GM12892 (cell line): ENCODE measurements around the gene NME5.

Source experiments
- DNase-seq: peaks from one replicate; pipeline ENCODE4 v3.0.0; 2011; ENCODE audit not compliant: insufficient read length
- FAIRE-seq: peaks from 2 replicates; lab custom pipeline; 2011; peaks lifted over from hg19 to GRCh38; lab: Jason Lieb, UNC
- POLR2A ChIP-seq: IDR thresholded peaks from 2 replicates; pipeline ENCODE4 v1.6.1; 2011; ENCODE audit warnings: low read depth, low read length, control low read depth
- POLR2AphosphoS5 ChIP-seq: IDR thresholded peaks from 2 replicates; pipeline ENCODE4 v1.6.1; 2011; ENCODE audit warnings: low read depth, low read length, control low read depth
- TAF1 ChIP-seq: IDR thresholded peaks from 2 replicates; pipeline ENCODE4 v1.6.1; 2011; ENCODE audit warnings: low read depth, mild to moderate bottlenecking, control low read depth, low read length, borderline replicate concordance

The NME5 gene

DNA sequence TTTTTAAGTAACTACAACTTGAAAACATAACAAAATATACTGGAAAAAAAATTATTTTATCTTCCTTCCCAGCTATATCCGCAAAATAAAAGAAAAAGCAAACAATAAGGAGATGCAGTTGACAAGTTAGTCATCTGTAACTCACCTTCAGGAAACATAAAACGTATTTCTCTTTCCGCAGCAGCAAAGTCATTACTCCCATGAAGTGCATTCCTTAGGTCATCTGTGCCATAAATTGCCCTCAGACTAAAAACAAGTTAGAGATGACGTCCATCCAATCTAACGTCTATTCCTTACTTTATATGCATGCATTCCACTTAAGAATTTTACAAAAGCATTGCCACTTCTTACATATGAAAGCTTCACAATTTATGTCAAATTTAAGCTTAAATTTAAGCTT, 10.9 kb downstream of the NME5 start:
- FAIRE-seq (no peak), DNase-seq (no peak)
- no peak for TF ChIP-seq POLR2AphosphoS5
- no peak for TF ChIP-seq TAF1
- no peak for TF ChIP-seq POLR2A

DNA sequence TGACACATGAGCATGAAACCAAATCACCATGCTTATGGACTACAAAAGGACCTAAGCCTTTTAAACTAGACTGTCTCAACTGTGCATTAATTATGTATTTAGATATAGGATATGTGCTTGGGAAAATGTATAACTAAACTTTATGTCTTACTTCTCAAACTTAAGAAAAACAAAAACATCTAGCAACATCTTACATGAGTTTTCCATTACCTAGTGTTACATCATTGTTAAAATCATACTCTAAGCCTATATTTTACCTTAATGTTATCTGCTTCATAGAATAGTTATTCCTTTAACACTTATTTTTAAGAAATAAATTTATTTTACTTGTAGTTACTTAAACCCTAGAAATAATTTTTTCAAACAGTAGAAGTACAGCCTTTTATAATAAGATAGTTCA, 24.0 kb downstream of the NME5 start:
- DNase-seq (no peak), FAIRE-seq (no peak)
- TF ChIP-seq TAF1 (no peak), POLR2AphosphoS5 (no peak), POLR2A (no peak)

DNA sequence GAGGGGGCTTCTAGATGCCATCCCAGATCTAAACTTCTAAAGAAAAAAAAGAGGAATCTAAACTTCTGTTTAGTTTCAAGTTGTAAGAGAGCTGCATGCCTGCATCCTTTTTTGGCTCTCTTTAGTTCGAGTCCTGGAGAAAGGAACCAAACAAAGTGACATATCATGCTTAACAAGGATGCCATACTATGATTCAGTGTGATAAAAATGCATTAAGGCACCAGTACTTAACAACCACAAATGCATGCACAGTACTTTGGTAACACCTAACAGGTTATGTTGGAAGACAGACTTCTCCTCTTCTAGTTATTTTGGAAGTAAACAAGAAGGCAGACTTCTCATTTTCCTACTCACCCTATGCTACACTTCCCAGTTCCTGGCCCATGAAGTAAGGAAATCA, 27.3 kb downstream of the NME5 start:
- FAIRE-seq (no peak), DNase-seq (no peak)
- no peak for TF ChIP-seq POLR2AphosphoS5
- TF ChIP-seq TAF1 = no peak
- TF ChIP-seq POLR2A = no peak

DNA sequence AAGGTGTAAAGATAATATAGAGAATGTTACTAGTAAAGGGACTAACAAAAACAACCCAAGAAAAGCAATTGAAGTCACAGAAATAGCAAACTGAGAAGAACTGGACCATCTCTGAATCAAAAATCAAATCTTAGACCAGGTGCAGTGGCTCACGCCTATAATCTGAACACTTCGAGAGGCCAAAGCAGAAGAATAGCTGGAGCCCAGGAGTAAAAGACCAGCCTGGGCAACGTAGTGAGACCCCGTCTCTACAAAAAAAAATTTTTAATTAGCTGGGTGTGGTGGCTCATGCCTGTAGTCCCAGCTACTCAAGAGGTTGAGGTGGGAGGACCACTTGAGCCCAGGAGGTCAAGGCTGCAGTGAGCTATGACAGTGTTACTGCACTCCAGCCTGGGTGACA, 28.0 kb downstream of the NME5 start:
- TF ChIP-seq POLR2A (no peak), TAF1 (no peak), POLR2AphosphoS5 (no peak)
- FAIRE-seq (no peak), DNase-seq (no peak)

DNA sequence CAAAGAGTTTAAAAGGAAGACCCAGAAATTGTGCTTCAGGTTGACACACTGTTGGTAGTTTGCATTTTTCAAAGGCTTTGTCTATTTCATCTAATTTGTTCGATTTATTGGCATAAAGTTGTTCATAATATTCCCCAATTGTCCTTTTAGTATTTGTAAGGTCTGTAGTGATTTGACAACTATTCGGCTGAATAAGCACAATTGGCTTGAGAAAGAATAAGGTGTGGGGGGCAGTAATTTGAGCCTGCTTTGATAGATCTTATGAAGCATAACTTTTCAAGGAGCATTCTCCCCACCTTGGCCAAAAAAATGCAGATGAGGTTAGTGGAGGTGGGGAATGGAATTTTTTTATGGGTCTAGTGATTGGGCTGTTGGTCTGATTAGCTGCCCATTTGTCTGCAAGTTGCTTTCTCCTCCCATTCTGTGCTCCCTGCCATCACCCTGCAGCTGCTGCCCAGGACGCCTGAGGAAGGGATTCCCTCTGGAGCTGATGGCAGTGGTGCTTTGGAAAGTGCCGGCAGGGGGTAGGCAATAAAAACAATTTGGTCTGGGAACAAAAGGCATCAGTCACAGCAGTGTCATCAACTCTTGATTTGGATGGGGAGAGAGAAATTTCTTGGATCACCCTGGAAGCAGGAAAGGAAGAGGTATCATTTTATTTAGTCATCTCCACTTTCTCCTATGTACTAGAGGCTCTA, 28.8 kb downstream of the NME5 start:
- DNase-seq (no peak), FAIRE-seq (no peak)
- TF ChIP-seq TAF1 (no peak), POLR2AphosphoS5 (no peak), POLR2A (no peak)

DNA sequence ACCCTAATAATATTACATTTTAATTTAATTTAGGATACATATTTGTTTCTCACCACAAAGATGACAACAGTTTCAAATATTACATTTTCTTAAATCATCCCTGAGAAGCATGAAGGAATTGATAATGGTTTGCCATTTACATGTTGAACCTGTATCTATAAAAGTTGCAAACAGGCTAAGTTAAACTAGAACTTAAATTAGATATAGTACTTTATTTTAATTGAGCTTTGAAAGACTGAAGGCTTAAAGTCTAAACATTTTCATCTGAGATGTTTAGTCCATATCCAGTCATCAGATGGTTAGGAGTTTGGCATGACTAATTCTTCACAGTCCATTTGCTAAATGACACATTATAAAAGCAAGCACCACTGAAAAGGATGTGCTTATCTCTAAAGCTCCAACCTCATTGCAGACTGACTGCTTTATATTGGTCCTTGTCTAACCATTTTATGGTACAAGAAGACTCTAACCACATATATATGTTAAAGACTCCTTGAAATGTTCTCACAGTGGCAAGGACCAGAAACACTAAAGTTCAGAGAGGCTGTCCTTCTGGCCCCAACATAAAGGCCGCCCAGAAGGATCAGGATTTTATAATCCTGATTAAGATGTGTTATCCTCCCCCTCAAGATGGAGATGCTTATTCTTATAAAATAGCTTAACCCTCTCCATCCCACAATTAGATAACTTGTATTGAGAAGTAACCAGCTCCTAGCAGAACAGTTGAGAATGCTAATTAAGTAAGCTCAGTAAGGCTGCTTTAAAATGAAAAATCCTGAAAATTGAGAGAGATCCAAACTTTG, 29.6 kb downstream of the NME5 start:
- no peak for DNase-seq
- FAIRE-seq = no peak
- no peak for TF ChIP-seq POLR2A
- no peak for TF ChIP-seq POLR2AphosphoS5
- no peak for TF ChIP-seq TAF1

DNA sequence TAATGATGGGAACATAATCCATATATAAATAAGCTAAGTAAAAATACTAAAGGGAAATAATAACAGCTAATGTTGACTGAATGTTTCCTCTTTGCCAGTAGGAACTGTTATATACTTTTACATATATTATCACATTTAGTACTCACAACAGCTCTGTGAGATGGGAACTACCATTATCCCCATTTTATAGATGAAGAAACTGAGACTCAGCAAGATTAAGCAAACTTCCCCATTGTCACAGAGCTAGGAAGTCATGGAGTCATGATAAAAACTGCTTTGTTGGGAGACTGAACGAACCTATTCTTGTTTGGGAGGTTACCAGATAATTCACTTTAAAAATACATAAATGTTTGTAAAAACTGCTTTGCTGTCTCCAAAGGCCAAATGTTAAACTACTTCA, 32.0 kb downstream of the NME5 start:
- no peak for FAIRE-seq
- no peak for TF ChIP-seq POLR2A
- no peak for TF ChIP-seq TAF1
- TF ChIP-seq POLR2AphosphoS5 = no peak
- no peak for DNase-seq

DNA sequence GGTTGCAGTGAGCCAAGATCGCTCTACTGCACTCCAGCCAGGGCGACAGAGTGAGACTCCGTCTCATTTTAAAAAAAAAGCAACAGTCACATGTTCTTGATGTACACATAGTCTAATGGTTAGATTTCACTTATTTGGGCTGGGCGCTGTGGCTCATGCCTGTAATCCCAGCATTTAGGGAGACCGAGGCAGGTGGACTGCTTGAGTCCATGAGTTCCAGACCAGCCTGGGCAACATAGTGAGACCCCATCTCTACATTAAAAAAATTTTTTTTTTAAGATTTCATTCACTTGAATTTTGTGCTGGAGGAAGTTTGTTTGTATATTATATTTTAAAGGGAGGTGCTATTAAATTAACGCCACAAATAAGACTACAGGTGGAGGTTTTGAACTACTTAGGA, 33.5 kb downstream of the NME5 start:
- no peak for TF ChIP-seq POLR2AphosphoS5
- no peak for DNase-seq
- no peak for FAIRE-seq

DNA sequence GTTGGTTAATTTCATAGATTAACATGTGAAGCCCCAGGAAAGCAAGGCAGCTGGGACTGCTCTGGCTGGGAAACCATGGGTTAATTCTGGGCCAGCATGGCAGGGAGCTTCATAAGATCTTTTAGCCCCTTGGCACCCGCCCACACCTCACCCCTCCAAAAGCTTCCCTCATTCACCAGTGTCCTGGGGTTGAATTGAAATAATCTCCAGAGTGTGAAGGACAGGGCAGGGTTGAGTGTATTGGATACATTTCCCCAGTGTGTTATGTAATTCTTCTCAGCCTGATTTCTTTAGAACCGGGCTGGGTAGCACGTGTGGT, 36.0 kb downstream of the NME5 start:
- no peak for DNase-seq
- FAIRE-seq = no peak
- TF ChIP-seq POLR2AphosphoS5 = no peak
- no peak for TF ChIP-seq POLR2A
- no peak for TF ChIP-seq TAF1

DNA sequence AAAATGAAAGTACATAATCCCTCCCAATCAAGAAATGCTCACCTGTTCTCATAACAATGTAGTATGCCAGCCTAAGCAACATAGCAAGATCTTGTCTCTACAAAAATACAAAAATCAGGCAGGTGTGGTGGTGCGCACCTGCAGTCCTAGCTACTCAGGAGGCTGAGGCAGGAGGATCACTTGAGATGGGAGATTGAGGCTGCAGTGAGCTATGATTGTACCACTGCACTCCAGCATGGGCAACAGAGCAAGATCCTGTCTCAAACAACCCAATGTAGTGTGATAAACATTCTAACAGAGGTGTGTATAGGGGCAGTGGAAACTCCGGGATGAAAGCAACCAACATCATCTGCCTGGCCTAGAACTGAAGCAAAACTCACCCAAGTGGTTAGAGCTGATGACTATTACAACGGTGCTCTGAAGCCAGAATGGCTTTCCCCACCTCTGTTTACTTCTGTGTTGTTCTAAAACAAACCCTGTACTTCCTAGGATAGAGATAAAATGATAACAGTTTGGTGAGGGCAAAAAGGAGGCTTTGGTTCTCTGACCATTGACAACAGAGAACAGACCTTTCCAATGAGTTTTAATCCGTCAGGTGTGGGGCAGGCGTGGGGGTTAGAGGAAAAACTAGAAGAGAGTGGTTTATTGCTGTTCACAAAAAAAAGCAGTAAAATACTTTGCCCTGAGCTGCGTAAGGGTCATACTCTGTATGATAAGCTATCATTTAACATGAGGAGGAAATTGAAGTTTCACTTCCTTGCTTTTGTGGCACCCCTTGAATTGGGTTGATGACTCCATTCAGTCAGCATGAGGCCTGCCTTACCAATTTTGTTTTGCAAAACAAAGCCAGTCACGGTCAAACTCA, 36.5 kb downstream of the NME5 start:
- no peak for TF ChIP-seq POLR2A
- no peak for TF ChIP-seq TAF1
- TF ChIP-seq POLR2AphosphoS5 = no peak
- FAIRE-seq (no peak), DNase-seq (no peak)

DNA sequence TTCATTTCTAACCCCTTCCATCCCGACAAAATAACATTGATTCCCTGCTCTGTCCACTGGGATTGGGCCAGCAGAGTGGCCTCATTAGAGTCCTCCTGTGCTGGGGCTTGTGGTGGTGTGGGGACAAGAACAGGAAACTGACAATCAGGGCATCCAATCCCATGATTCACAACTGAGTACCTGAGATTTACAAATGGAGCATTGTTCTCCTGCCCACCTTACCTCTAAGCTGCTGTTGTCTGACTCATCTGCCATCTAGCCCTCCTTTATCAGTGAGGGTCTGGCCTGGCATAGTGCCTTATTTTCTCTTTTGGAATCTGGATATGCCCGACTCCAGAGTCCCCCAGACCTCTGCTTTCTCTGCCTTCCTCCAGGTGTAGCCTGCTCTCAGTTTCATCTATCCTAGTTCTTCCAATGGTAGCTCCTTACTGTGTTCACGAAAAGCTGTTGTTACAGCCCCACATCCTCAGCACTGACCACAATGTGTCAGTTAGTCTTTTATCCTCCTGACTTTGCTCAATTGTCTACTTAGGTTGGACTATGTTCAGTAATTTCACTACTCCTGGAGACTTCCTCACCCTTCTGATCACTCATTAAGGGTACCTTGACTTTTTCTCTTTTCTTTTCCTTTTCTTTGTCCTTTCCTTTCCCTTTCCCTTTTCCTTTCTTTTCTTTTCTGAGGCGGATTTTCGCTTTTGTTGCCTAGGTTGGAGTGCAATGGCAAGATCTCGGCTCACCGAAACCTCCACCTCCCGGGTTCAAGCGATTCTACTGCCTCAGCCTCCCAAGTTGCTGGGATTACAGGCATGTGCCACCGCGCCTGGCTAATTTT, 42.0 kb downstream of the NME5 start:
- FAIRE-seq = no peak
- DNase-seq = no peak
- no peak for TF ChIP-seq POLR2AphosphoS5
- no peak for TF ChIP-seq TAF1
- TF ChIP-seq POLR2A = no peak

DNA sequence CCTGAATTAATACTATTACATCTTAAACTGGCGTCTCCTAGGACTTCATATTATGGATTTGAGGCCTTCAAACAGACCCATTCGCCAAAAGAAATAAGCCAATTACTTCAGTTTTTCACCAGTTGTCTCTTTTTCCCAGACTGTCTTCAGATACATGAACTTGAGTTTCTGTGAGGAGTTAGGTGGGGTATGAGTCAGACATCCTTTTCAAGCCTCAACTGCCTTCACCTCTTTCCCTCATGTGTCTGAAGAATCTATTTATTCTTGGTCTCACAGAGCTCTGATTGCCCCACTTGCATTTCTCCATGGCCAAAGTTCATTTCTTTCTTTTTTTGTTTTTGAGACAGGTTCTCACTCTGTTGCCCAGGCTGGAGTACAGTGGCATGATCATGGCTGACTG, 42.9 kb downstream of the NME5 start:
- DNase-seq (no peak), FAIRE-seq (no peak)
- TF ChIP-seq TAF1 (no peak), POLR2A (no peak), POLR2AphosphoS5 (no peak)
